Stimulated activated naive CD4-positive, alpha-beta T cell (primary cell): Measurements from ENCODE around the gene RFC1.
"Not testable (repeated sequence)": the region's sequence is repeated elsewhere in the genome, so short reads cannot be mapped to it uniquely, and the experiment has no call there.

Source experiments
- DNase-seq, 6 experiments: peaks; one replicate each; lab custom pipeline; 2025; lab: John Stamatoyannopoulos, UW

The RFC1 gene

GRCh38 chr4:39365830-39366771 is at the start of gene RFC1:
TSS of gene RFC1 (minus strand) at chr4:39366362. CDS start at chr4:39366241, 121 bp downstream.
- peak; percentile 83 to 92 (median 88) for DNase-seq

GRCh38 chr4:39415678-39416283 is 49.6 kb upstream of the RFC1 start:
- DNase-seq, result no peak

- DNase-seq, result not testable (repeated sequence)
Observed at GRCh38 chr4:39411561-39411960, 45.4 kb upstream of the RFC1 start.

- DNase-seq, result peak in 1 of 6 experiments; percentile 3
Observed at GRCh38 chr4:39410415-39410814, 44.3 kb upstream of the RFC1 start.

GRCh38 chr4:39407584-39407885 is 41.4 kb upstream of the RFC1 start:
- no peak for DNase-seq

GRCh38 chr4:39406763-39407583 is 40.8 kb upstream of the RFC1 start, which contains the start of gene KLB:
TSS of gene KLB (plus strand) at chr4:39406930. CDS start at chr4:39406950, 20 bp downstream.
- DNase-seq, result no peak

- DNase-seq, result not testable (repeated sequence)
Observed at GRCh38 chr4:39401640-39402039, 35.5 kb upstream of the RFC1 start.

GRCh38 chr4:39394706-39395105 is 28.5 kb upstream of the RFC1 start:
- DNase-seq, result no peak

GRCh38 chr4:39390603-39391002 is 24.4 kb upstream of the RFC1 start:
- DNase-seq, result no peak

- no peak for DNase-seq
Observed at GRCh38 chr4:39384563-39384962, 18.4 kb upstream of the RFC1 start.

GRCh38 chr4:39383690-39384089 is 17.5 kb upstream of the RFC1 start:
- no peak for DNase-seq

GRCh38 chr4:39375478-39375877 is 9.3 kb upstream of the RFC1 start:
- DNase-seq, result no peak

- DNase-seq, result not testable (repeated sequence)
Observed at GRCh38 chr4:39371209-39371608, 5.0 kb upstream of the RFC1 start.

GRCh38 chr4:39369301-39369700 is 3.1 kb upstream of the RFC1 start:
- no peak for DNase-seq

GRCh38 chr4:39367166-39367565 is 1.0 kb upstream of the RFC1 start:
- no peak for DNase-seq

GRCh38 chr4:39365360-39365759 is 802 bp downstream of the RFC1 start:
- DNase-seq, result no peak

- no peak for DNase-seq
Observed at GRCh38 chr4:39363773-39364393, 2.3 kb downstream of the RFC1 start.

- DNase-seq, result no peak
Observed at GRCh38 chr4:39362827-39363226, 3.3 kb downstream of the RFC1 start.

- not testable (repeated sequence) for DNase-seq
Observed at GRCh38 chr4:39360611-39361010, 5.6 kb downstream of the RFC1 start.

- no peak for DNase-seq
Observed at GRCh38 chr4:39357002-39357401, 9.2 kb downstream of the RFC1 start.

GRCh38 chr4:39354254-39354552 is 12.0 kb downstream of the RFC1 start:
- no peak for DNase-seq
